Stimulated activated CD8-positive, alpha-beta memory T cell treated with anti-CD3 and anti-CD28 coated beads, Interleukin-15, amount 100 ng/mL, for 48 hours (primary cell): Measurements from ENCODE around the gene SCGB1A1.

Source experiments
- DNase-seq, 2 donors: peaks; one replicate each; pipeline ENCODE4 v3.0.0-alpha.2; 2020; ENCODE audit warnings: low read depth in 2 of 2

SCGB1A1 gene

GRCh38 chr11:62398011-62398994, 20.5 kb upstream of the SCGB1A1 start:
- DNase-seq: no peak

GRCh38 chr11:62399172-62399877, 19.5 kb upstream of the SCGB1A1 start:
- DNase-seq: no peak

- no peak for DNase-seq
Measured at GRCh38 chr11:62399878-62400266, 19.0 kb upstream of the SCGB1A1 start.

- DNase-seq: no peak
Measured at GRCh38 chr11:62400281-62400680, 18.6 kb upstream of the SCGB1A1 start.

GRCh38 chr11:62400760-62401159, 18.1 kb upstream of the SCGB1A1 start:
- no peak for DNase-seq

GRCh38 chr11:62401356-62401755, 17.5 kb upstream of the SCGB1A1 start:
- no peak for DNase-seq

GRCh38 chr11:62401811-62402210, 17.0 kb upstream of the SCGB1A1 start:
- no peak for DNase-seq

- peak; percentile 8 to 30 for DNase-seq
Measured at GRCh38 chr11:62402226-62402959, 16.4 kb upstream of the SCGB1A1 start.

GRCh38 chr11:62402960-62403730, 15.7 kb upstream of the SCGB1A1 start:
- no peak for DNase-seq

GRCh38 chr11:62404435-62404834, 14.4 kb upstream of the SCGB1A1 start:
- no peak for DNase-seq

GRCh38 chr11:62404901-62405300, 13.9 kb upstream of the SCGB1A1 start:
- no peak for DNase-seq

GRCh38 chr11:62406034-62406433, 12.8 kb upstream of the SCGB1A1 start:
- no peak for DNase-seq

- DNase-seq: no peak
Measured at GRCh38 chr11:62409831-62410230, 9.0 kb upstream of the SCGB1A1 start.

GRCh38 chr11:62410972-62411371, 7.9 kb upstream of the SCGB1A1 start:
- no peak for DNase-seq

- DNase-seq: no peak
Measured at GRCh38 chr11:62411524-62411923, 7.3 kb upstream of the SCGB1A1 start.

- no peak for DNase-seq
Measured at GRCh38 chr11:62413060-62413696, 5.7 kb upstream of the SCGB1A1 start.

GRCh38 chr11:62416596-62416995, 2.2 kb upstream of the SCGB1A1 start:
- DNase-seq: no peak

- no peak for DNase-seq
Measured at GRCh38 chr11:62418136-62418535, 697 bp upstream of the SCGB1A1 start.

GRCh38 chr11:62419314-62419929, 589 bp downstream of the SCGB1A1 start:
- no peak for DNase-seq

- no peak for DNase-seq
Measured at GRCh38 chr11:62419943-62420342, 1.1 kb downstream of the SCGB1A1 start.
